C4-2B (cell line): ENCODE results near the gene PLEKHA4.

Experiments used
- H3K27ac ChIP-seq: fragments of 450-650 bp; 2 replicates; pipeline ENCODE4 v1.5.1; 2017
- CTCF ChIP-seq: fragments of 450-650 bp; conservative IDR thresholded peaks from 2 replicates; pipeline ENCODE4 v1.5.1; 2017; ENCODE audit warnings: mild to moderate bottlenecking
- ZFX ChIP-seq: fragments of 450-650 bp; IDR thresholded peaks from 2 replicates; pipeline ENCODE4 v1.6.1; 2017

Gene PLEKHA4

GRCh38 chr19:48795685-48796070 lies 72.7 kb downstream of the PLEKHA4 start:
- TF ChIP-seq CTCF (no peak), ZFX (no peak)
- H3K27ac ChIP-seq, result no peak overlapping the region

GRCh38 chr19:48795055-48795684 lies 73.2 kb downstream of the PLEKHA4 start:
- H3K27ac ChIP-seq, result no peak overlapping the region; the same call in 1 of the 2 replicates
- TF ChIP-seq ZFX (no peak), CTCF (peak; percentile 88)

- no peak overlapping the region for H3K27ac ChIP-seq
Observed at GRCh38 chr19:48794291-48794690, 74.1 kb downstream of the PLEKHA4 start.

GRCh38 chr19:48793271-48793670 lies 75.1 kb downstream of the PLEKHA4 start:
- H3K27ac ChIP-seq, result no peak overlapping the region
- no peak for TF ChIP-seq ZFX
- no peak for TF ChIP-seq CTCF

More at GRCh38 chr19:48794291-48794690, 74.1 kb downstream of the PLEKHA4 start:
- TF ChIP-seq CTCF (no peak), ZFX (no peak)

- peak overlapping the region; percentile 71 for H3K27ac ChIP-seq
Observed at GRCh38 chr19:48787331-48787730, 81.1 kb downstream of the PLEKHA4 start.
